Kidney epithelial cell (primary cell): Measurements from ENCODE around the gene FSTL4. TPM values are rescaled to one million over a fixed set of nuclear protein-coding genes. Genes with fewer than 3 reads are reported as not detected.

Experiments used
- DNase-seq: peaks from one replicate; pipeline ENCODE4 v3.0.0-alpha.2; 2010; ENCODE audit warnings: low read depth
- H3K27me3 ChIP-seq: 2 replicates; pipeline ENCODE4 v1.6.0; 2011; ENCODE audit warnings: low read length; ENCODE audit not compliant: control insufficient read depth, insufficient read depth
- H3K36me3 ChIP-seq: 2 replicates; pipeline ENCODE4 v1.5.1; 2011; ENCODE audit warnings: low read length; ENCODE audit not compliant: control insufficient read depth, insufficient read depth
- H3K4me3 ChIP-seq: 2 replicates; pipeline ENCODE4 v1.5.1; 2011; ENCODE audit warnings: low read depth, mild to moderate bottlenecking, control low read depth, low read length
- CTCF ChIP-seq: IDR thresholded peaks from 2 replicates; pipeline ENCODE4 v1.5.1; 2011; ENCODE audit warnings: mild to moderate bottlenecking, moderate library complexity, low read length, control low read depth, inconsistent platforms; ENCODE audit not compliant: insufficient read depth, poor library complexity, severe bottlenecking
- total RNA-seq: library from RNA; depleted of rRNA; stranded (reverse); fragments of >200 nt; gene quantifications from 2 replicates; pipeline ENCODE4 v1.2.3, GENCODE V29; 2015

Gene FSTL4
- total RNA-seq, 1 donor from 2014 or later, result not detected

GRCh38 chr5:133474851-133475590 is 137.3 kb downstream of the FSTL4 start:
- H3K4me3 ChIP-seq, result no peak overlapping the region
- no peaks in the 10 kb centered on the region for H3K36me3 ChIP-seq
- no peak for DNase-seq
- H3K27me3 ChIP-seq, result peaks cover 12% of the 10 kb centered on the region
- TF ChIP-seq CTCF, result no peak

GRCh38 chr5:133473291-133473690 is 139.1 kb downstream of the FSTL4 start:
- DNase-seq, result no peak
- peaks cover 12% of the 10 kb centered on the region for H3K27me3 ChIP-seq
- no peak overlapping the region for H3K4me3 ChIP-seq
- no peak for TF ChIP-seq CTCF
- no peaks in the 10 kb centered on the region for H3K36me3 ChIP-seq

- Histone ChIP-seq H3K36me3 (no peaks in the 10 kb centered on the region), H3K27me3 (peaks cover 12% of the 10 kb centered on the region), H3K4me3 (no peak overlapping the region)
- no peak for TF ChIP-seq CTCF
- DNase-seq, result no peak
Measured at GRCh38 chr5:133472829-133473228, 139.5 kb downstream of the FSTL4 start.

GRCh38 chr5:133471699-133472098 is 140.6 kb downstream of the FSTL4 start:
- DNase-seq, result no peak
- no peak for TF ChIP-seq CTCF

GRCh38 chr5:133470841-133471240 is 141.5 kb downstream of the FSTL4 start:
- DNase-seq, result no peak
- no peaks in the 10 kb centered on the region for H3K36me3 ChIP-seq
- no peak for TF ChIP-seq CTCF
- H3K27me3 ChIP-seq, result peaks cover 6% of the 10 kb centered on the region
- no peak overlapping the region for H3K4me3 ChIP-seq

More at GRCh38 chr5:133471699-133472098, 140.6 kb downstream of the FSTL4 start:
- Histone ChIP-seq H3K27me3 (peaks cover 12% of the 10 kb centered on the region), H3K4me3 (no peak overlapping the region), H3K36me3 (no peaks in the 10 kb centered on the region)

- H3K27me3 ChIP-seq, result peaks cover 5% of the 10 kb centered on the region
- no peak for DNase-seq
- no peaks in the 10 kb centered on the region for H3K36me3 ChIP-seq
- H3K4me3 ChIP-seq, result no peak overlapping the region
- no peak for TF ChIP-seq CTCF
Measured at GRCh38 chr5:133469846-133470245, 142.5 kb downstream of the FSTL4 start.
